GM18502 (cell line): ENCODE results near the gene CCDC85A.

Experiments used
- ATAC-seq: cut with Tn5 transposase; IDR thresholded peaks from one replicate; pipeline ENCODE4 v1.9.1; 2021; ENCODE audit warnings: mild to moderate bottlenecking; ENCODE audit not compliant: unreplicated experiment, poor library complexity

Gene CCDC85A

GRCh38 chr2:56192664-56193305, 9.0 kb downstream of the CCDC85A start:
- no peak for ATAC-seq

DNA sequence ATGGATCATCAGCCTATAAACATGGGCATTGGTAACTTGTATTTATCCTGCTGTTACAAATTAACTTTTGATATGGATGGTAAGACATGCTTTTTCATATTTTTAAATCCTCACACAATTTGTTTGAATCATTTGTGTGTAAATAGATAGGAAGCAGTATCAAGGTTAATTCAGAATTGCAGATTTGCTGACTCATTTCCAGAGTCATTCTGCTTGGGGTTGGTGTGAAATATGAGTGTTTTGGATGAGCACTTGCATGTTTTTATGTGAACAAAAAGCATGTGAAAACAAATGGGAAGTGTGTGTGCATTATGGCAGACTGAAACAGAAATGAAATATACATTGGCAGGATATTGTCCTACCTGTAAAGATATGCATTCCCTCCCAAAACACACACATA, 11.8 kb downstream of the CCDC85A start:
- no peak for ATAC-seq

GRCh38 chr2:56197816-56198215, 14.0 kb downstream of the CCDC85A start:
- no peak for ATAC-seq

DNA sequence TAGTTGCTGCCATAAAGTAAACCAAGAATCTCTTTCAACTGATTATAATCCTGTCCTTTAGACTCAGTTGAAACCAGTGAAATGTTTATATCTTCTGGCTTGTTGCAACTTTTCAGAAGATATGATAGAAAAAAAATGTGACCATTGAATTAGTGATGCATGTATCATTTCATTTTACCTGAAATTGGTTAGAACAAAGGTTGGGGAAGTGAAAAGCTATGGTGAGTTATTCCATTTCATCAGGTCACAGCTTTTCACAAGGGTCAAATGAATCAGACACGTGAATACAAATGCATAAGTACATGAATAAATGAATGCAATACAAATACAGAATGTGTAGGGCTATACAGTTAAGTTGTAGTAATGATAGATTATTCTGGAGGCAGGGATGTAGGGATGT, 15.1 kb downstream of the CCDC85A start:
- ATAC-seq: no peak

DNA sequence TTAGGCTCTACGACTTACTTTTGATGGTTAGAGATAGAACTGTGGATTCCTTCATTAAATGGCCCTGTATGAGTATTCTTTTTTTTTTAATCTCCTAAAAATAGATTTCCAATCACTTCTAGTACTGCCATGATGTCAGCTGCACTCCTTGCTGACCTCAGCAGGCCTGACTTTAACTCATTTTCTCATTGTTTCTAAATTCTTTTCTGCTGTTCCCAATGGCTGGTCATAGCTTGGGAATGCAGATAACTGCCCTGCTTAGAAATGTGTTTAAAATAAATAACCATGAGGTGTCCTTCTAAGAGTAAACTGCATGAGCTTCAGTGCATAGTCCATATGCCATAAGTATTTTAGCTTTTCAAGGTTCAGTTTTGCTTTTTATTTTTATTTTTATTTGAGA, 15.7 kb downstream of the CCDC85A start:
- no peak for ATAC-seq

DNA sequence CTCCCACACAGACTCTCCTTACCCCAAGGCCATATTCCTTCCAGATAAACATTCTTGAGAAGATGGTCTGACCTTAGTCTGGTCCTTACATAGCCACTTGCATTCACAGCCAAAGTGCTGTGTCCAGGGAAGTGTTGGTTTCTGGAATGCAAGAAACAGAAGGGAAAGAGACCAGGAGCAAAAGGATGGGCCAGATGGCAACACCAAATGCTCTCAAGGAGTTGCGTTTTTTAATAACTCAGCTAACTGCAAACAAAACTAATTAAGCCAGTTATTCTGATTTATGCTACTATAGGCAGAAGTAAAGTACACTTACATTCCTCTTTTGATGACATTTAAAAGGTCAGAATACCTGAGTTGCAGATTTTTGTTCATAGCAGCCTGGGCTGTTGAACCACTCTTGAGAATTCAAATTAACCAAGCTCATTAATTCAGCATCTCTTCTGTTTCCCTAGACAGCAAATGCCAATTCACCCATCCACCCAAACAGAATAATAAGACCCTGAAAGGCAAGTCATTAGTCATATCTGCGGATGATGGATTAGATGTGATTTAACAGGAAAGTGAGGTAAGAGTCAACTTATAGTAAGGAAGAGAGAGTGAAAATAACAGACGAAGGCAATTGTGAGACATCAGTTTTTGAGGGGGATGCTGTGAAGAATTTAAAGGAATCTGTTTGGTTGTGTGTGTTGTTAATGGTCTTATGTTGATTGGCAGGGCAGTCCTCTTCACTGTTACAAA, 18.8 kb downstream of the CCDC85A start:
- no peak for ATAC-seq

DNA sequence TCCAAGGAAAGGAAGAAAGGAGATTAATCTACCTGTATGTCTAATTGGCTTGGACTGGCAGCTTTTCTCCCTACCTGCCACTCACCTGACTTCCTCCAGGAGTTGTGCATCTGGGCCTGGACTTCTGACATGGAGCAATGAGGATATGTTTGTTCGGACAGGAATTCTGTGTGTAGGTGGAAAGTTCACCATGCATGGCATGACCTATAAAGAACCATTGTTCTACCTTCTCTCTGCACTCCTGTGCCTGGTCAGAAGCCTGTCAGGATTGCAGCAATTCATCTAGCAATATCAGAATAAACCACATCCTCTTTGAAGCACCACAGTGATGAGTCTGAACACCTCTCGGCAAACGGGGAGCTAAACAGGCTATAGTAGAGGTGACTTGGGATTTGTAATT, 20.8 kb downstream of the CCDC85A start:
- ATAC-seq: no peak

DNA sequence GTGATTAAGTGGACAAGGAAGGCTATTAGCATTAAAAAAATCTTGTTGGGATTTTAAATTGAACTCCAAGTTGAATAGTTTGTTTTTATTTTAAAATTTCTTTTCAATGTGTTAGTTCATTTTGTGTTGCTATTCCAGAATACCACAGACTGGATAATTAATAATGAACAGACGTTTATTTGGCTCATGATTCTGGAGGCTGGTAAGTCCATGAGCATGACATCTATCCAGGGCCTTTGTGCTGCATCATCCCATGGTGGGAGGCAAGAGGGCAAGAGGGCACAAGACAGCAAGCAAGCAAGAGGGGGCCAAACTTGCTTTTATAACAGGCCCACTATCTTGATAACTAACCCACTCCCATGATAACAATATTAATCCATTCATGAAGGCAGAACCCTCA, 22.5 kb downstream of the CCDC85A start:
- ATAC-seq: no peak

GRCh38 chr2:56207760-56208159, 24.0 kb downstream of the CCDC85A start:
- ATAC-seq: no peak

- no peak for ATAC-seq
Observed at GRCh38 chr2:56208380-56208779, 24.6 kb downstream of the CCDC85A start.

GRCh38 chr2:56209701-56210100, 25.9 kb downstream of the CCDC85A start:
- no peak for ATAC-seq

- no peak for ATAC-seq
Observed at GRCh38 chr2:56210291-56210690, 26.5 kb downstream of the CCDC85A start.

DNA sequence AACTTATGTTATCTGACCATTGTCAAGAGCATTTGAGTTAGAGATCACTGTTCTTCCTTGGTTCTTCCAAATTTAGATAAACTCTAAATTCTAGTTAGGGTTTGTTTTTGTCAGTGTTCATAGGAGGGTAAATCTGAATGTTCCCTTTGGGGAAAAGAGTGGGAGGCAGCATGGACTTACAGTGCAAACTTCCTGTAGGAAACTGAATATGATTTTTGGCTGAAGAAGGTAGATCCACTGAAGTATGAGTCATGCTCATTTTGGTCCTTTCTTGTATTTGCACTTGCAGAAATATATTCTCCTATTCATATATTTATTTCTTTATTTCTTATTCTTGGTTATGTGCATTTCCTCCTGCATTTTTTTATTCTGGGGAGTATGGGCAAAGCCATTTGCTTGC, 27.3 kb downstream of the CCDC85A start:
- ATAC-seq: no peak

DNA sequence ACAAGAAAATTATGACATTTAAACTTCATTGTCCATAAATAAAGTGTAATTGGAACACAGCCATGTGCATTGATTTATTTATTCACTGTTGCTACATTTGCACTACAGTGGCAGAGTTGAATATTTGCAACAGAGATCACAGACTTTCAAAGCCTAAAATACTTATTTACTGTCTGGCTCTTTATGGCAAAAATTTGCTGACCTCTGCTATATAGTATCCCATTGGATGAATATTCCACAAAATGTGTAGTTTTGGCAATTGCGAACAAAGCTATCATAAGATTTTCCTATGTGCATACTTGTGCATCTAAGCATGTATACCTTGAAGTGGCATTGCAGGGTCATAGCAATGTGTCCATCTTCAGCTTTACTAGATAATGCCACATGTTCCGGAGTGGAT, 32.1 kb downstream of the CCDC85A start:
- no peak for ATAC-seq

DNA sequence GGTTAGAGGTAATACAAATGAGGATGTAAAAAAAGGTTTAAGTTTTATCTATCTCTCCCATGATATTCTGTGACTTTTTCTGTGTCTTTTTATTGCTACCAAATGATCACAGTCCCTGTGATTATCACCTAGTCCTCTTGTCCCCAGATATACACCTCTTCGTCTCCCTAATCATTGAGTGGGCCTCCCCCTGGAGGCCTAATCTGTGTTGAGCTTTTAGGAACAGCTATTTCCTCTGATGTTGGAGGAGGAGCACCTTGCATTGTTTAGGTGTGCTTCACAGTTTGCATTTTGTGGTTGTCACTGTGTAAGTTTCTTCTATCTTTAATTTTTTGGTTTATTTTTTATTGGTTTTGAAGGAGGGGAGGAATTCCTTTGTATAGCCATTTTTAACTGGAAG, 33.3 kb downstream of the CCDC85A start:
- ATAC-seq: no peak

DNA sequence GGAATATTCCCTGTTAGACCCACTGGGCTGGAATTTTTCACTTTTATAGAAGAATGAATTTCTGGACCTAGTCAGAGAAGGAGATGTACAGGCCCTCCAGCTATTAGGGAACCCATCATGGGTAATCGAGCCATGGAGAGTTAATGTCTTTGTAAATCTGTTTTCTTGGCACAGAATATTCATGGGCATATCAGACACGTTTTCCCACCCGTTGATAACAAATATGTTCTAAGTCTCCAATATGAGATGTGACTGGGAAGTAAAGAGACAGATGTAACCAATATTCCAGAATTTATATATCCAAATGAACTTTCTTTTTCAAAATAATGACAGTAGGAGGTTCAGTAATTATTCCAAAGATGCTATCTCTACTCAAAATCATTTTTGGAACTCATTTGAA, 38.7 kb downstream of the CCDC85A start:
- ATAC-seq: no peak

GRCh38 chr2:56224316-56224715, 40.5 kb downstream of the CCDC85A start:
- ATAC-seq: no peak

DNA sequence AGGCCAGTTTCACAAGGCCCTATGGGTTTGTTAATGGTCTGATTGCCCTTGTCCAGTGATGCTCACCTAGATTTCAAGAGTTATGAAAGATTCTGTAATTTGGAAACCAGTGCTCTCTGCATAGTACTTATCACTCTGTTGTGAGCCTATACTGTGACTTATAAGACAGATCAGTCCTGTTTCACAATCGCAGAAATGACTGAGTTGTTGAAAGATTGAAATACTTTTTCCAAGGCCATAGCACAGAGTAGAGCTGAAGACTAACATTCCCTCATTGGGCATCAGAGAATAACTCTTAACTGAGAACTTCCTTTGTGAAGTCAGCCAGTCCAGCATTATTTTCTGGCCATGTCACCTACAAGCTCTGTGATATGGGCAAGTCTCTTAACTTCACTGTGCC, 44.0 kb downstream of the CCDC85A start:
- no peak for ATAC-seq

DNA sequence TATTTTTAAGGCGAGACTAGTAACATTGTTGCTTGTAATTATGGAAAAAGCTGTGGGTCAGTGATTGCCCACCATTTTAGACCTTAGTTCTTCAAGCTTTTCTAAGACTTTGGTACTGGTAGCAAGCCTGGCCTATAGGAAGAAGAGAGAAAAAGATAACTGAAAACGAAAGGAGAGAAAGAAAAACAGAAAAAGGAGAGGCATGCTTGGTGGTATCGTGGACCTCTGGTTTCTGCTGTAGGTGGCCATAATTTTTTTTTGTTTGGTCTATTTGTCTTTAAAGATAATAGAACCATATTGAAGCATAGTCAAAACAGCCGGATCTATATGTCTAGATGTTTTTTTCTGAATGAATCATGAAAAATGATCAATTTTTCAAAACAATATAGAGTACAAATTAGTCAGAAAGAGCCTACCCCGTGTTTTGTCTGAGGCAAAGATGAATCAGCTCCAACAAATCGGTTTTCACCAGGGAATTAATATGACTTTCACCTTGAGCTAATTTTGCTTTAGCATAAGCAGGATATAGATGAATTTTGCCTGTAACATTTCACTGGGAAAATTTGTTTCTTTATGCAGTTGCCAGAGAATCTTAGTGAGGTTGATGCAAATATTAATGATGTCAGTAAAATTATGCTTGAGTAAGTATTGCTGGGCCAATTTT, 45.7 kb downstream of the CCDC85A start:
- ATAC-seq: no peak

- no peak for ATAC-seq
Observed at GRCh38 chr2:56230156-56230555, 46.4 kb downstream of the CCDC85A start.

DNA sequence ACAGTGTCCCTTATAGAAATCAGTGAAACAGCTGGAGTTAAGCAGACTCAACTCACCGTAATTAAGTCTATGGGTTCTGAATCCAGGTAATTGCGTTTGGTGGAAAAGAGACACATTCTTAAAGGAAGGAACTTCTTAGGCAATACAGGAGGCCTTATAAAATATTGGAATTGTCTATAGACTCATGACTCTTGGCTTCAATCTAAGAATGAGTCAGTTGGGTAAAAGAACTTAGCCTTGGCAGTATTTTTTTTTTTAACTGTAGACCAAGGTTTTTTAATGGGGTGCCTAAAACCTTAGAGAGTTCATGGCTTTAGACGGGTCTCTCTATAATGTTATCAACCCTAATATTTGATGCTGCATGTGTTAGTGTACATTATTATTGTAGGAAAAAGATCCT, 47.6 kb downstream of the CCDC85A start:
- ATAC-seq: no peak

- ATAC-seq: no peak
Observed at GRCh38 chr2:56232912-56233311, 49.1 kb downstream of the CCDC85A start.
